Epithelial cell of esophagus (primary cell): Measurements from ENCODE around the gene ZBTB16.

Source experiments
- DNase-seq: peaks from one replicate; pipeline ENCODE4 v3.0.0; 2010; ENCODE audit warnings: low read depth
- H3K4me3 ChIP-seq: 2 replicates; pipeline ENCODE4 v1.5.1; 2011; ENCODE audit warnings: mild to moderate bottlenecking, low read length, control low read depth
- TF ChIP-seq, protein P1 (sequence below): IDR thresholded peaks from 2 replicates; pipeline ENCODE4 v1.5.1; 2011; ENCODE audit warnings: low read depth, mild to moderate bottlenecking, low read length, control low read depth, inconsistent platforms; ENCODE audit not compliant: insufficient read depth; ENCODE audit errors: missing control alignments

ZBTB16 gene

DNA sequence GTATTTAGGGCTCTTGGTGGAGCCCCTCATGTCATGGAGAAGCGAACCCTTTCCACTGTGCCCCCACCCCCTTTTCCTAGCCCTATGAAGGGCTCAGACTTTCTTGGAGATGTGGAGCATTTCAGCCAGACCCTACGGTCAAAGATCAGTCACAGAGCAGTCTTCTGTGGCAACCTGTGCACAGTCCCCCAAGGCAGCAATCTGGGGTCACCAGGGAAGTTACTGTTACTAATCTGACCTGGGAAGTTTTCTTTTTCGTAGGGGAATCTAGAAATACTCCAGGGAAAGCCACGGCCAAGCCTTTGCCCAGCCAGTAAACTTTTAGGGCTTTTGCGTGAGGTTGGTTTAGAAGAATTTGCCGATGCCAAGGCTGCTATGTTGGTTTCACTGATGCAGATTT is 50.6 kb downstream of the ZBTB16 start:
- no peak for DNase-seq
- H3K4me3 ChIP-seq, result no peak overlapping the region
- TF ChIP-seq, protein P1, sequence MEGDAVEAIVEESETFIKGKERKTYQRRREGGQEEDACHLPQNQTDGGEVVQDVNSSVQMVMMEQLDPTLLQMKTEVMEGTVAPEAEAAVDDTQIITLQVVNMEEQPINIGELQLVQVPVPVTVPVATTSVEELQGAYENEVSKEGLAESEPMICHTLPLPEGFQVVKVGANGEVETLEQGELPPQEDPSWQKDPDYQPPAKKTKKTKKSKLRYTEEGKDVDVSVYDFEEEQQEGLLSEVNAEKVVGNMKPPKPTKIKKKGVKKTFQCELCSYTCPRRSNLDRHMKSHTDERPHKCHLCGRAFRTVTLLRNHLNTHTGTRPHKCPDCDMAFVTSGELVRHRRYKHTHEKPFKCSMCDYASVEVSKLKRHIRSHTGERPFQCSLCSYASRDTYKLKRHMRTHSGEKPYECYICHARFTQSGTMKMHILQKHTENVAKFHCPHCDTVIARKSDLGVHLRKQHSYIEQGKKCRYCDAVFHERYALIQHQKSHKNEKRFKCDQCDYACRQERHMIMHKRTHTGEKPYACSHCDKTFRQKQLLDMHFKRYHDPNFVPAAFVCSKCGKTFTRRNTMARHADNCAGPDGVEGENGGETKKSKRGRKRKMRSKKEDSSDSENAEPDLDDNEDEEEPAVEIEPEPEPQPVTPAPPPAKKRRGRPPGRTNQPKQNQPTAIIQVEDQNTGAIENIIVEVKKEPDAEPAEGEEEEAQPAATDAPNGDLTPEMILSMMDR, result no peak

DNA sequence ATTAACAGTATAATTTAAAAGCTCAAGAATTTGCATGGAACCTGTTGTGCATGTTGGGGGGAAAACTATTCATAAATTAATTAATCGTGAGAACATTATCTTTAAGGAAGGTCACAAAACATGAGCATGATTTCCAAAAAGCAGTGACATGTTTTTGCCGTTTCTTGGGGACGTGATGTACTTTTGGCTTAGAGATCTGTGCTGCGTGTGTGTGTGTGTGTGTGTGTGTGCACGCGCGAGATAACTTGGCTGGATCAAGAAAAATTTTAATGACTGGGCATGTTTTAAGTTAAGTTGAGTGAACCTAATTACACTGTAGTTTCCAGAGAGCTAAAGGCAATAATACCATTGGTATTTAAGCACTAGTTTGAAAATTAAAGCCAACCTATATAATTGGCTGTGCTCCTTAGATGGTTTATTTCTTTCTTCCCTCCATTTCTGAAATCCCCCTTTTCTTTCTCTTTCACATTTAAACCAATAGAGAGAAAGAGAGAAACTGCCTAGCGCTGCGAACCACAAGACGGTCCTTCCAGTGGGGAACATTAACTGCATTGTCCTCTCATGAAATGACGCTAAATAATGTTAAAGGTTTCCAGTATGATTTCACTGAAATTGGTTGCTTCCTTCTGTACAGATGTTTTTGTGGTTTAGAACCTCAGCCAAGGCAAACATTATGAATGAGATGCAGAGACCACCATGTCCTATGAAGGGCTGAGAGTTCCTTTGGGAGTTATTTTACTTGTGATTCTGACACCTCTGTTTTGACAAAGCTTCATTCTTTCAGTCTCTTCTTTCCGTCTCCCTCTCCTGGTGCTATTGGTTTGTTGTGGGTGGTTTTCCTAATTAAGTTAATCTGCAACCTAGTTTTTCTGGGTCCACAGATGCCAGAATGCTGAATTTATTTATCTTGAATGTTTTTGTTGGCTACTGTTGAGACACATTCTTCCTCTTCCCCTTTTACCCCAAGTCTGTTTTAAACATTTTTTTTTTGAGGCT is 51.7 kb downstream of the ZBTB16 start:
- DNase-seq, result no peak
- TF ChIP-seq, protein P1, result no peak
- H3K4me3 ChIP-seq, result no peak overlapping the region

- TF ChIP-seq, protein P1, result no peak
- no peak overlapping the region for H3K4me3 ChIP-seq
- no peak for DNase-seq
These were observed 56.0 kb downstream of the ZBTB16 start for GRCh38 chr11:114115451-114115928.

- TF ChIP-seq, protein P1, result no peak
- no peak for DNase-seq
- no peak overlapping the region for H3K4me3 ChIP-seq
These were observed 56.8 kb downstream of the ZBTB16 start for GRCh38 chr11:114116357-114116756.

GRCh38 chr11:114116800-114117199 is 57.3 kb downstream of the ZBTB16 start:
- TF ChIP-seq, protein P1, result no peak
- no peak overlapping the region for H3K4me3 ChIP-seq
- DNase-seq, result no peak

- H3K4me3 ChIP-seq, result no peak overlapping the region
- no peak for DNase-seq
- TF ChIP-seq, protein P1, result no peak
These were observed 61.1 kb downstream of the ZBTB16 start for GRCh38 chr11:114120606-114121005.
